GM20431 (cell line): ENCODE data around the gene ASAP2.
"Not testable (repeated sequence)": the region's sequence is repeated elsewhere in the genome, so short reads cannot be mapped to it uniquely, and the experiment has no call there.

Source experiments
- in situ Hi-C: fragments of 300-500 bp; cut with MseI, MboI; formaldehyde crosslinking; loops from one replicate; pipeline ENCODE4 v1.15.0; 2020; ENCODE audit warnings: low sequenced_read_pairs; ENCODE audit not compliant: unreplicated experiment

Gene ASAP2

DNA sequence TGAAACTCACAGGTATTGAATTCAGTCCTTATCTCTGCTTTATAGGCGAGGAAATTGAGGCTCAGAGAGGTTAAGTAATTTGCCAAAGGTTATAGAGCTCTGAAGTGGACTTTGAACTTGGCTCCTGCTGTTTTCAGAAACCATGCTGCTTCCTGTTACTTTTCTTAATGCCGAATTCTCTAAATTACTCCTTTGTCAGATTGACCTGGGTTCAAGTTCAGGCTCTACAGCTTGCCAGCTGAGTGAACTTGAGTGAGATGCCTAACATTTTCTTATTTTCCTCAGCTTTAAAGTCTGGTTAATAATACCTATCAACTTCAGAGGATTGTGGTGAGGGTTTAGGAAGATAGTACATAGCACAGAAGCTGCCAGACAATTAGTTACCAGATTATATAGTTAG is 3.4 kb downstream of the ASAP2 start:
- in situ Hi-C loops = no loop called here

DNA sequence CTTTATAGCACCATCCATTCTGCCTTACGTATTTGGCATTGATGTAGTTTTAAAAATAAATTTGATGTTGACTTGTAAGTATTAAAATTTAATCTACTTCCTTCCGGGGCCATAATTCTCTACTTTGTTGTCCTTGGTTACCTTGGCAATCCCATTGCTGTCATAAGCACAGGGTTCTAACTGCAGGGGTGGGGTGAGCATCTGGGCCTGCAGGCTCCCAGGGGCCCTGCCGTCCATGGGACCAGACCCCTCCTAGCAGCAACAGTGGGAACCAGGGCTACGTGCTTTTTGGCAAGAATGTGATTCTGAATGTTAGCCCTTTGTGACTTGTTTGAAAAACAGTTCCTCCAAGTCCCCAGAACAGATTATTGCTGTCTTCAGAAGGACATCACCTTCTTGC is 4.9 kb downstream of the ASAP2 start:
- in situ Hi-C loops = no loop called here

GRCh38 chr2:9212010-9212635 is 5.5 kb downstream of the ASAP2 start:
- in situ Hi-C loops = no loop called here

GRCh38 chr2:9212661-9213411 is 6.2 kb downstream of the ASAP2 start:
- in situ Hi-C loops = no loop called here

DNA sequence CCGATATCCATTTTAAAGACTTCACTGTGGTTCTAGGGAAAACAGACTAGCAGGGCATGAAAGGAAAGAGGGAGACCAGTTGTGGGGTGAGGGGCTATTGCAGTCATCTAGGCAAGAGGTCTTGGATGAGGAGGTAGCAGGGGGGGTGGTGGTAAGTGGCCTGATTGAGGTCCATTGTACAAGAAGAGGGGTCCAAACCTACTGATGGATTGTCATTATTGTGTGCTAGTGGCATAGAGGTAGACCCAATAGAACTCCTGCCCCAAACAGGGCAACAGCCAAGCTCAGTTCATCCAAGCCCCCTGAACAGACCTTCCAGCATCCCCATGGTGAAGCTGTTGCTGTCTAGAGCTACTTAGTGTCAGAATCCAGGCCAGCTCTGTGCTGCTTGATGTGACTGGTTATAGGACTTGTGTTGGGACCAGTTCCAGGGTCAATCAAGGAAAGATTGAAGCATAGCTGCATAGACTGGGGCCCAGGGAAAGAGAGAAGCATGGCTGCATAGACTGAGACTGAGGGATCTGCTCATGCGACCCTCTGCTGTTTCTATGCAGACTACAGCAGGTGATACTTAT is 7.0 kb downstream of the ASAP2 start:
- in situ Hi-C loops = no loop called here

- in situ Hi-C loops = no loop called here
Measured at GRCh38 chr2:9214873-9215272, 8.3 kb downstream of the ASAP2 start.

- in situ Hi-C loops = no loop called here
Measured at GRCh38 chr2:9215680-9216079, 9.1 kb downstream of the ASAP2 start.

DNA sequence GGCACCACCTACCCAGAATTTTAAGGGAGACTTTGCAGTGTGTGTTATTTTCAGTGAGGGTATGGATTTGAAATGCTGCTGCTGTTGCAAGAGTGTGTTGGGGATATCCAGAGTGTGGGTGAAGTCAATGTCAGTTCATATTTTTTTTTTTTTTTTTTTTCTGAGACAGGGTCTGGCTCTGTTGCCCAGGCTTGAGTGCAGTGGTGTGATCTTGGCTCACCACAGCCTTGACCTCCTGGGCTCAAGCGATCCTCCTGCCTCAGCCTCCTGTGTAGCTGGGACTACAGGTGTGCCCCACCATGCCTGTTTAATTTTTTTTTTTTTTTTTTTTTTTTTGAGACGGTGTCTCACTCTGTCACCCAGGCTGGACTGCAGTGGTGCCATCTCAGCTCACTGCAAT is 9.5 kb downstream of the ASAP2 start:
- in situ Hi-C loops = not testable (repeated sequence)

GRCh38 chr2:9217838-9218770 is 11.5 kb downstream of the ASAP2 start:
- in situ Hi-C loops = no loop called here

DNA sequence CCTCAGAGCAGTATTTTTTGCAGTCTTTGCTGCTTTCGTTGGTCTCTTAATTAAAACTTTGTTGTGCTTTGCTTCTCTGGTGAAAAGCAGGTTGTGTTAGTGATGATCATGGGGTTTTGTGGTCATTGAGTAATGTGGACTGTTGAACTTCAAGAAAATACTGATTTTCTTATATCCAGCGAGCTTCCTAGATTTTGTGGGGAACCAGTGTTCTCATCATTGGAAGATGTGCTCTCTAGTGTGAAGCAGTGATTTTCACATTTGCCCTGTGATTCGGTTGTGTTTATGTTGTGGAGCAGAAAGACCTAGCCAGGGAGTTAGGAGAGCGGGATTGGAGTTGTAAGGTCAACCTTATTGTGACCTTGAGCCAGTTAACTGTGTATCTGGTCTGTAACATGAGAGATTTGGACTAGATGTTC is 12.4 kb downstream of the ASAP2 start:
- in situ Hi-C loops = no loop called here

GRCh38 chr2:9220201-9220600 is 13.6 kb downstream of the ASAP2 start:
- in situ Hi-C loops = no loop called here

GRCh38 chr2:9221223-9221622 is 14.6 kb downstream of the ASAP2 start:
- in situ Hi-C loops = no loop called here

GRCh38 chr2:9222239-9222892 is 15.8 kb downstream of the ASAP2 start:
- in situ Hi-C loops = no loop called here

DNA sequence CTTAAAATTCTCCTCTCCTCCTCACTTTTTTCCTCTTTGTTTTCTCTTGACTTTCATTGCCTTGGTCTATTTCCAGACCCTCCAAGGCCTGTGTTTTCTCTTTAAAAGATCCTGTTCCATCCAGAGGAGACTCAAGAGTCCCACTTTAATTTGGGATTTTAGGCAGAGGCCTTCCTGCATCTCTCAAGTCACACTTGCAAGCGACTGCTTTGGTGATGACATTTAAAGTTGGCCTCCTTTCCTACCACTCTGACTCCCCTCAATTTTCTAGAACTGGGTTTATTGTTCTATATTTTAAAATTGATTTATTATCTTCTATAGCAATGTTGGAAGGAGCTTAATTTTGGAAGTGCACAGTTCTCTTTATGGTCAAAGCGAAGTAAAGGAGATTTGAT is 16.3 kb downstream of the ASAP2 start:
- in situ Hi-C loops = no loop called here

- in situ Hi-C loops = no loop called here
Measured at GRCh38 chr2:9225806-9226205, 19.2 kb downstream of the ASAP2 start.

DNA sequence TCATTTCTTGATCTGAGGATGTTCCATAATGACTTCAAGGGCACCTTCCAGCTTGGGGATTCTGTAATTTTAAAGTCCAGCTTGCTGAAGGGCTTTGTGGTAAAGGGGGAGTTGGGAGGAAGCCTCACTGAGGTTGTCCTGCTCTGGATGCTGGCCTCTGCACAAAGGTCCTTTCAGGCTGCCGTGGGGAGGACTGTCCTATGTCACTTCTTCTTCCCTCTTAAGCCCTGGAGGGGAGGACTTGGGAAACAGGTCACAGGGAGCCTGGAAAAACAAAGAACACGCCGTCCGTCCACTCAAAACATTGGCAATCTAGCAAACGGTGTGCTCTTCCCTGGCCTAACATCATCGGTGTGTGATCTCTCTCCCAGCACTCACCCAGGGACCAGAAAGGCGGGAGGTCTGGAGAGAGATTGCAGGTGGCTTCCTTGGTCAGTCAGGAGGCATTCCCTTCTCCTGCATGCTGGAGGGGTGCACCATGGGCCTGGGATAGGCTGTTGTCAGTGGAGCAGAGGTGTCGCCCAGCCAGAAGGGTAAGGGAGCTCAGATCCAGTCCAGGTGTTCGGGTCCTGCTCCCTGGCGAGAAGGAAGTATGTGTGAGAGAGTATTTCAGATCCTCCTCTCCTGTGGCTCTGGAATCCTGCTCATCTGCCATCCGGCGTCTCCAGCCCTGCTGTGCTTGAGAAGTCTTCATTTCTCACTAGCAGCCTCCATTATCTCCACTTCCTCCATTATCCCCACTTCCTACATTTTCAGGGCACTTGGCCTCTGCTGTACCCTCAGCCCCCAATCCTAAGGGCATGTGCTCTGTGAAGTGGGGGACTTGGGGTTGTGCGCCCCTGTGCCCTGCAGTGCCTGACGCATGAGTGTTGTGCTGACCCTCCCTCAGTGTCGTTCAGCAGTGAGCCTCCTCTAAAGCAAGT is 20.1 kb downstream of the ASAP2 start:
- in situ Hi-C loops = no loop called here

- in situ Hi-C loops = no loop called here
Measured at GRCh38 chr2:9228088-9228751, 21.6 kb downstream of the ASAP2 start.

- in situ Hi-C loops = no loop called here
Measured at GRCh38 chr2:9228781-9229469, 22.3 kb downstream of the ASAP2 start.
